Left forelimb (tissue), 1 donor: Measurements from ENCODE around the gene IRX2.
A peak's percentile ranks its signal among the peaks of the same experiment; 100 is the strongest.

ENCODE experiments used
- DNase-seq: peaks from one replicate; pipeline ENCODE4 v3.0.0-alpha.2; 2018; ENCODE audit warnings: low spot score

The IRX2 gene

DNA sequence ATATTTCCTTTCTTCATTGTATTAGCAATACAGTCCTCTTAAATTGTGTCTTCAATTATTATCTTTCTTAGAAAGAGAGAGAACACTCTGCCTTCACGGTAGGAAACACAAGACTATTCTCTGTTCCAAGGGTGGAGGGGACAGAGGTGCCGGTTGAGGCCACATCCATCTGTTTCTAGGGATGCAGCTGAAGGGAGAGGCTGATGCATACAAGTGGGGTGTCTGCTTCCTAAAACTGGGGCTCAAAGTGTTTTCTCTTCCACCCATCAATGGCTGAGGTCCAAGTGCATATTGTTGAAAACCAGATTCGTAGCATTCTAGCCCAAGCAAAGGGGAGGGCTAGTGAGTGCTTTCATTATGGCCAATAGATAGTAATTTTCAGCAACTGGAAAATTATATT is 9.5 kb downstream of the IRX2 start:
- no peak for DNase-seq

DNA sequence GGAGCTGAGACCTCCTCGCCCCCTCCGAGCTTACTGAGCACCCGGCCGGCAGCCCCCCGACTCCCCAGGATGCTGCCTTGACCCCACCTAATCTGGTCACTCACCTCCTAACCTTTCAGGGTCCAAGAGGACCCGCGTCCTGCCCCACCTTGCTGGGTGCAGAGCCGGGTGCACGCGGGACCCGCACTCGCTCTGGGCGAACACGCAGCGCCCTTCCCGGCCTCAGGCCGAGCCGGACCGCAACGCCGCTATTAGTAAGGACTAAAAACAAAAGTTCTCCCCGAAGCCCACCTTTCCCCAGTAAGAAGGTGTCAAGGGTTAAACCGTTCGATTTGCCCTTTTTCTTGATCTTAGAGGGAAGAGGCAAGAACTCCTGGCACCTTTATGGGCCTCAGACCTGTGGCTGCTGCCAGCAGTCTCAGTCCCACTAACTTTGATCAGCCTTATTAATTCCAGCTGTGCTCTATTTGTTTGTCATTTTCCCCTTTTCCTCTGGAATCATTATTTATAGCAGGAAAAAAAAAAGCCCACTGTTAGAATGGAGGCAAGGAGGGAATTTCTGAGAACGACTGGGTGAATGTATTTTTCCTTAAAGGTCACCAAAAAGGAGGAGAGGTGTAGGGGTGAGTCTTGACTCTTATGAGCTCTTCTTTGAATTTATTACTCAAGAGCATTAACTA is 10.5 kb downstream of the IRX2 start:
- DNase-seq: no peak

DNA sequence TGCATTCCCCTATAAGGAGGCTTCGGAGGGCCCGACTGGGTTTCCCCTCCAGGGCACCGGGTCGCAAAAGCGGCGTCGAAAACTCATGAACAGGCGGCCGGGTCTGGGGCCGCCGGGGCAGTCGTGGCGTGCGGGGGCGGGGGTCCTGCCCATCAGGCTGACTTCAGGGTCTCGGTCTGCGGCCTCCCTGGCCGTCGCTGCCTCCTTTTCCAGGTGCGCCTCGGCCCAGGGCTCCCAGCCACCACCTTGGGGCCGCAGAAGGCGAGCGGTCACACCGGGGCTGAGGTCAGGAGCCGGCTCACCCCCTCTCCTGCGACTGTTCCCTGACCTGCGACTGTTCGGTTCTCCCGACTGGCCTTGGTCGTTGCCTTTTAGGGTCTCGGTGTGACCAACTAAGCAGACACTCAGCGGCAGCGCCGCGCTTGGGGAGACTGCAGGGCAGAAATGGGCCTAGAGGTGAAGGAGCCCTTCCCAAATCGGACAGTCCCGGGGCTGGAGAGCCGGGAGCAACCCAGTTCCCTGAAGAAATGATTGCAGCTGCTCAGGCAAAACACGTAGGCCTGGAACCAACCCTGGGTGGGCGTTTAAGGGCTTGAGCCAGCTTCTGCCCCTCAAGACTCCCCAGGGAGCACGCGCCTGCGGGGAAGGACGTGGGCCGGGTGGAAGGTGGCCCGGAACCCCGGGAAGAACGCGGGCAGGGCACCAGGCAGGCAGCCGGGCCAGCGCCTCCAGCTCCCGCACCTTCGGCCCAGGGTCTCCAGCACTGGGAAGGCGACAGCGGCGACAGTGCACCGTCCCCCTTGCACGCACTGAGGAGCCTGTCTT is 11.2 kb downstream of the IRX2 start:
- no peak for DNase-seq

DNA sequence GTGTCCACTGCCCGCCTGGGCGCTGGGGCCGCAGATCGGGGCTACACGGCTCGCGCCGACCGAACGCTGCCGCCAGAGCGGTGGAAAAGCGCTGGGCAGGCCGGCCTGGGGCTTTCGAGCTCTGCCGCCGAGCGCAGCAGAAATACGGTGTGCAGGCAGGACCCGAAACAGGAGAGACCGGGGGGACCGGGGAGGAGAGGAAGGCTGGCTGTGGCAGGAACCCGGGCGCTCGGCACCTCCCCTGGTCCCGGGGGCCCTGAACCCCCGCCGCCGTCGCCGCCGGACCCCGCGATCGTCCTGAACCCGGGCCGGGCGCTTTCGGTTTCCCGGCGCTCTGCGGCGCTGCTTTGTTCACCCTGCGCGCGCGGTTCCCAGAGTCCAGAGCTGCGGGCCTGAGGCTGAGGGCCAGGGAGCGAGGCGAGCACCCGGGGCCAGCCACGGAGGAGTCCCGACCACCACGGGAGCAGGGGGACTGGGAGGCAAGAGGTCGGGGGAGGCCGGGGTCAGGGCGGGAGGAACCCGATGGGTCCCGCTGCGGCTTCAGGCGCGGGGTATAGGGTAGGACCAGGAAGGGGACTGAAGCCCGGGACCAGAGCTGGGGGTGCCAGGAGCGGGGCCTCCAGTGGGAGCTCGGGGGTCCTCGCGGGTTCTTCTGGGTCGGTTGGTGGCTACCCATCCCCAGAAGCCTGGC is 12.0 kb downstream of the IRX2 start:
- DNase-seq: no peak

DNA sequence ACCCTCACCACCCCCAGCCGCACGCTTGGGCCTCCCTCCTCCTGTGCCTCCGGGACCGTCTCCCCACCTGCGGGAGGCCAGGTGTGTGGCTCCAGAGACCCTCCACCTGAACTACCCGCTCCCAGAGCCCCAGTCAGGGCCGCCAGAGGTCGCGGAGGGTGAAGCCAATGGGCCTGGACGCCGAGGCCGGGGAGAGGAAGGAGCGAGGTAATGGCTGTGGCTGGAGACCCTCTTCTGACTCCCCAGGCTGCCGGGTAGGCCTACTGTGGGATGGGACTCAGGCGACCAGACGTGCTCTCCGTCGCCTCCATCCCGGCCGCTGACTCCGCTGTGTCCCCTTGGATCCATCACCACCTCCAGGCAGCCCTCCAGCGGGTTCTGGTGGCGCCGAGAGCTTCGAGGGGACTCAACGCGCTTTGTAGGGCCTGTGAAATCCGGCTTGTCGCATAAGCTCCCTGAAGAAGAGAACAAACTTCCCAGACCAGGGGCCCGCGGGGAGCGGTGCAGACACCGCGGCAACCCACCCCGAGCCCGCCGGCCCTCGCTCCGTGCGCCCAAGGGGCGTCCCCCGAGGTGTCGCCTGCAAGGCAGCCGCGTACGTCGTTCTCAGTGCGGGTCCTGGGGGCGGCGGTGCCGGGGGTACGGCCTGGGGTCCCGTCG is 12.6 kb downstream of the IRX2 start:
- peak; percentile 53 for DNase-seq

DNA sequence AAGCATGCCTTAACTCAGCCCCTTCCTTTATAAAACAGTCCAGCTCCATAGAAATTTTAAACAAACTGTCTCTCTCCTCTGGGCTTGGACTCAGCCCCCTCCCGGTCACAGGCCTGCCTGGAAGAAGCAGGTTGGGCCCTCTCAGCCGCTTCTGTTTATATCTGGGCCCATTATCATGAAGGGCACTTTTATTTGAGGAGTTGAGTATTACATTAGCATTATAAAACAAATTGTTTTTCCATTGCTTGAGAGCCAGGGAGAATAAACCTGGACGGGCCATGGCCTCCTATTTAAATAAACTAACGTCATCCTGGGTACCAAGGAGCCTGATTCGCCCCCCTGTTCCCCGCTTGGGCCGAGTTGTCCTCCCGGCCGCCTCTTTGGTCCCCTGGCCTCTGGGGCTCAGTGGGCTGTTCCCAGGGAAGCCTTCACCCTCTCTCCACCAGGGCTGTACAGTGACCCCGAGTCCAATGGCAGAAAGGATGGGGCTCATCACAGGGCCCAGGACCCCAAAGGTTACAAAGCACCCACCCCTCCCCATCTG is 13.2 kb downstream of the IRX2 start:
- DNase-seq: no peak

DNA sequence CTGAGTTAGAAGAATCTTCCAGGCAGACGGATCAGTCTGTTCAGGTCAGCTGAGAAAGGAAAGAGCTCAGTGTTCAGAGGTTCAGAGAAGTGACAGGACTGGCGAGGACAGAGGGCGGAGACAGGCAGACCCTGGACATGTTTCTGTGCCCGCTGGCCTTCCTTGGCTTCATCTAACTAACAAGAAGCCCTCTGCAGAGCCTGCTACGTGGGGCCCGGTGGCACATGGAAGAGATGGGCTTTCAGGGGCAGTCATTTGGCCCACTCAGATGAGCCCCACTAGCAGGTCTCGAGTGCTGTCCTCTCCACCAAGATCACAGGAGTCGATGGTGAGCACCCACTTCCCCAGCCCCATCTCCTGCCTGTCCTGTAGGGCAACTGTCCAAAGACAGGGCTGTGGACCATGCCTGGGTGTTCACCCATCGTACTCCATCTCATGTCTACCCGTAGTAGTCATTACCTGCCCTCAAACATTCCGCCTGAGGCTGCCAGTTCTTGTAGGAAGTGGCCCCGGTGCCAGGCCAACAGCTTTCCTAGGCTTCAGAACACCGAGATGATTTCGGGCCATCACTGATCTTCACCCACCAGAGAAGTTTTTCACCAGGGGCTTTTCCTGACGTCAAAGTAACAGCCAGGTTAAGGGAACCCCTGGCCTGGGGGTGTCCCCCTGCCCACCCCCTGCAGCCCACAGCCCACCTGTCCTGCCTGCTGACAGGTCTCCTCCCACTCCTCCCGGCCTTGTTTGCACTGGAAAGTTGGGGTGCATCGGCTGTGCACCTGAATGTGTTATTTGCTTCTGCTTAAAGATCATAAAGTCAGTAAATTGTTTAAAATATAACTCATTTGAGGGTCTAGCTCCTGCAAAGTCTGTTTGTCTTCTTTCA is 14.0 kb downstream of the IRX2 start:
- DNase-seq: no peak

DNA sequence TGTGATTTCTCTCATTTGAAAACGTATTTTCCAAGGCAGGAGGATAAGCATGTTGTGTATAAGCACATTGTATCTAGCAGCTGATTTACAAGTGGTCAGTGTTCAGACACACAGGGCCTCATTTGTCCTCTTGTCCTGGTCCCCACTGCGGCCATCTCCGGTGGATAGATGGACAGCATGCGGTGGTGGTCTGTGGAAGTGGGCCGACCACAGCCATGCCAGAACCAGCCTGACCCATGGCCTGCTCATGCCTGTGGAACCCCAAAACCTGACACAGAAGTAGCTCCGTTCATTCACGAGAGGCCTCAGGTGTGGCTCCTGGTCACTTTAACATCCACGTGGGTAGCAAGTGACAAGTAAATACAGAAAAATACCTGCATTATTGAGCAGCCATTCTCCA is 14.6 kb downstream of the IRX2 start:
- no peak for DNase-seq

DNA sequence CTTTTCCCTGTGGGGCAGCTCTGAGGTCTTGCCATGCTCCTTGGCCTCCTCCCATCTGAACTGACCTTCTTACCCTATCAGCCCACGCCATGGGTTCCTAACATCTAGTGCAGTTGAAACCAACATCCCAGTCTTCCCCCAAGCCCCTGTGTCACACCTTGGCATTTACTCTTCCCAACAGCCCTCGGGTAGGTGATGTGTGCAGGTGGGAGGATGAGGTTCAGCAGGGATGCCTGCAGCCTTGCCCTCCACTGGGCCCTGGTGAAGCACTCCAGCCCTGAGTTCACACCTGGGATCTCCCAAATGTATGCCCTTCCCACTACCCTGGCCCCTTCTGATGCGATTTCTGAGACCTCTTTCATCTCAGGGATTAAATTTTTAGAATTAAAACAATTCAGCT is 15.5 kb downstream of the IRX2 start:
- peak; percentile 14 for DNase-seq

DNA sequence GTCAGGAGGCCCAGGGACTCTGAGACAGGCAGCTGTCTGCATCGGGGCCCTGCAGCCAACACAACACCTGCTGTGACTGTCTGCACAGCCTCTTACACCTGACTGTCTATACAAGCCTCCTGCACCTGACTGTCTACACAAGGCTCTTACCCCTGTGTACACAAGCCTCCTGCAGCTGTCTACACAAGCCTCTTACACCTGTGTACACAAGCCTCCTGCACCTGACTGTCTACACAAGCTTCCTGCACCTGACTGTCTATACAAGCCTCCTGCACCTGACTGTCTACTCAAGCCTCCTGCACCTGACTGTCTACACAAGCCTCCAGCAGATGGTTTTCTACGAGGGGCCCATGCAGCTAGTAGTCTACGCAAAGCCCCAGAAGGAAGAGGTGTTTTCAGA is 18.6 kb downstream of the IRX2 start:
- DNase-seq: peak; percentile 18

DNA sequence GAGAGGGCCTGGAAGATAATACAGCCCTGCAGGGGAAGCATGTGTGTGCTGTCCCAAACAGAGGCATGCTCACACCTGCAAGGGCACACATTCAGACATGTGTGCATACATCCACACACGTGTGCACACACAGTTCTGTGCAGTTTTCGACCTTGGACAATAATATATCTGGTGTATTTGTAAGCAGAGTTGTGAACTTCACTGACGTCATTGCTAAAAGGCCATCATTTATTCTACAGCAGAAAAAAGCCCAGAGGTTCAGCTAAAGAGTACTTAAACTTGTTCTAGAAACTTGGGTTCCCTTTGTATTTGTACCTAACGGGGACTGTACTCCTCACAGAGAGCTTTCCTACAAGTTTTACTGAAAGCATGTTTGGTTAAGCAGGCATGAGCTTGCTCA is 19.5 kb downstream of the IRX2 start:
- no peak for DNase-seq

DNA sequence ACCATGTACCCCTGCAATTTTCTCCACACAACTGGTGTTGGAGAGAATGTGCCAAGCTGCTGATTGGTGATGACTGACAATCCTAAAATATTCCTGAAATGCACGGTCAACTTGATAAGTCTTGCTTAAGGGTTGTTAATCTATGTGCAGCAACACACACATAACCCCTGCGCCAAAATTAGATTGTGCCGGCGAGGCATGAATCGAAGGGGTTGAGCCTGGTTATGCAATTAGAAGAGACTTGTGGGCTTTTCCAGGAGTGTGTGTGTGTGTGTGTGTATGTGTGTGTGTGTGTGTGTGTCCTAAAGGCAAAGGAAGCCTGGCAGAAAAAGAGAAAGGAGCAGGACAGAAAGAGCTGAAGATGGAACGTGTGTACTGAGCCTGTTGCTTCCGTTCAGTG is 22.3 kb downstream of the IRX2 start:
- DNase-seq: peak; percentile 40

DNA sequence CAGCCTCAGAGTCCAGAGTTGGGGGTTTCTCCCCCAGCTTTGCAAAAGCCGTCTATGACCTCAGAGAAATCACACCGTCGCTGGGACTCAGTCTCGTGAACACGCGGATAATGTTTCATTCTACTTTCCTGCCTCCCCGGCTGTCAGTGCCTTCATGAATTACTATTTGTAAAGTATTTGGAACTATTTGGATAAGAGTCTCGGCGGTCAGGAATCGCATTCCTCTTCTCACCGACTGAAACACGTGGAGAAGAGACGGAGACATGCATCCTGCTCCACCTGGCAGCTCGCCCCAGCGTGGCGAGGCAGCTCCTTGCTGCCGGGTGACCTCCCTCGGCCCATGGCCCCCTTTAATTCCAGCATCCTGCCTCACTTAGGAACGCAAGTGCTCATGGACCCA is 23.9 kb downstream of the IRX2 start:
- DNase-seq: peak; percentile 25

DNA sequence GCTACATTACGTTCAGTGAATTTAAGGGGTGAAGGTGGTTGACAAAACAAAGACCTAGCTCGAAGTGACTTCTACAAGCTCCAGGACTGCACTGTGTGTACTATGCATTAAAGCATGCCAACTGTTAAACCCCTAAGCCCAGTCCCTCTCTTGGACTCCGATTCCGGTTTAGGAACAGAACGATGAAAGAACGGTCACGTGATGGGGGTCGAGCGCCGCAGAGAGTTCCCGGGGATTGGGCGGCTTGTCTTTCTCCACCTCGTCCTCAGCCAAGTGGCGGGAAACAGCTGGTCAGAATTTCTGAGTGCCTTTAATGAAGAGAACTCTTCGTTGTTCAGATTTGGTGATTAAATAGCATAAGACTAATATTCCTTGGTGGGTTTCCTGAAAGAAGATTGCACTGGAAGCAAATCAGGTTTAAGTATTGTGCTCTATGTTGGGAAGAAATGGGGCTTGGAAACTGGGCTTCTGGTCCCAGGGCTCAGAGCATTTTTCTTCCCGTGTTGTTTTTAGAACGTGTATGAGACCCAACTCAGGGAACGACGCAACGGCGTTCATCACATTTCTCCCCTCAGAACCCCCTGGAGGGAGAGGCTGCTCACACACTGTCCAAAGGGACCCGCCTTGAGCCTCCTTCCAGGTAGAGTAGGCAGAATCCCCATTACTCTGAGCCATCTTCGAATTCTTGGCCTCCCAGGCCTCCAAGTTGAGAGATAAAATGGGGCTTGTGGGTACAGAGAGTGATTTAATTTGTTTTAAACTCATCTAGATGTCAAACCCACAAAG is 25.3 kb downstream of the IRX2 start:
- peak; percentile 33 for DNase-seq

DNA sequence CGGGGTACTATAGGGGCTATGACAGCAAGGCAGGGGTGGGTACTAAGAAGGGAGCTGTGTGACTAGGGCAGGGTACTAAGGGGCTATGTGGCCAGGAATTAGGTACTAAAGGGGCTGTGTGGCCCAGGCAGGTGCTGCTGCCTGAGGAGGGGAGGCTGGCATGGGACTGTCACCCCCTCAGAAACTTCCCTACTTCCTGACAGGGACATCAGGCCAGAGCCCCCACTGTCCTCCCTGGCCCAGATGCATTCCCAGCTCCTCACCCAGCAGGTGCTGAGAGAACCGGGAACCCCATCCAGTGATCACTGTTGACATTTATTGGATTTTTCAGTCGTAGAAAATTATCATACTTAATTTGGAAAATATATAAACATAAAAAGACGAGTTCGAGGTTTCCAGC is 26.6 kb downstream of the IRX2 start:
- peak; percentile 17 for DNase-seq

DNA sequence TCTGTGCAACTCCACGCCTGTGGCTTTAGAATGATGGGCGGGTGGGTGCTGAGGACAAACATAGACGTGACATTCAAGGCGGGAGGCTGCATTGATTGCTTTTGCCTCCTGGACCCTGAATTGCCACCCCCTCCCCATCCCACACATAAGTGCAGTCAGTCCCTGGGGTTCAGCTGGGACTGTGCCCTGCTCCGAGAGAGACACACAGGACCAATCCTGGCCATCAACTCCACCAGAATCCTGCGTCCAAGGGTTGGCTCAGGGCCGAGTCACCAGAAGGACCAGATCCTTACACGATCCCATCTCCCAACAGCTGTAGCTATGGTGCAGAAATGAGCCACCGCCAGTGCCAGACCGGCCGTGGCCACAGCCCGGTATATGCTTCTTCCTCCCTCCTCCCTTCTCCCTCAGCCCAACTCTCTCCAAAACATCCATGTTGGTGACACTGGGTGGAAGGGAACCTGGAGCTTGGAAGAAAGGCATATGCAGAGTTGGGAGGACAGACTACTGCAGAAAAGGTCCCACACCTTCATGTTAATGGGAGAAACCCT is 27.4 kb downstream of the IRX2 start:
- DNase-seq: peak; percentile 30

DNA sequence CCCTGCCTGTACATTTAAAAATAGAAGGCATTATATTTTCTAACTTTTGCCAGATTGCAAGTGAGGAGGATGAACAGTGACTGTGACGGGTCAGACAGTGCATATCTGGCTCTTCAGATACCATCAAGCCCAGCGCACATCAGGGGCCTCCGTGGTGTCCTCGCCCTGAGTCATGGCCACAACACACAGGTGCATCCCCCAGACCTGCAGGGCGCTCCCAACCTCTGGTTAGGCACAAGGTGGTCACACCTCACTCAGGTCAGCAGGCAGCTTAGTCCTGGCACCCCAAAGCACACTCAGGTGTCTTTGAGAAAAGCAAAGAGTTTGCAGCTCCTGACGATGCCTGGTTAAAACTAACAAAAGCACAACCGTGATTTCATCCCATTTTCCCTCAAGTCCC is 28.6 kb downstream of the IRX2 start:
- peak; percentile 8 for DNase-seq

DNA sequence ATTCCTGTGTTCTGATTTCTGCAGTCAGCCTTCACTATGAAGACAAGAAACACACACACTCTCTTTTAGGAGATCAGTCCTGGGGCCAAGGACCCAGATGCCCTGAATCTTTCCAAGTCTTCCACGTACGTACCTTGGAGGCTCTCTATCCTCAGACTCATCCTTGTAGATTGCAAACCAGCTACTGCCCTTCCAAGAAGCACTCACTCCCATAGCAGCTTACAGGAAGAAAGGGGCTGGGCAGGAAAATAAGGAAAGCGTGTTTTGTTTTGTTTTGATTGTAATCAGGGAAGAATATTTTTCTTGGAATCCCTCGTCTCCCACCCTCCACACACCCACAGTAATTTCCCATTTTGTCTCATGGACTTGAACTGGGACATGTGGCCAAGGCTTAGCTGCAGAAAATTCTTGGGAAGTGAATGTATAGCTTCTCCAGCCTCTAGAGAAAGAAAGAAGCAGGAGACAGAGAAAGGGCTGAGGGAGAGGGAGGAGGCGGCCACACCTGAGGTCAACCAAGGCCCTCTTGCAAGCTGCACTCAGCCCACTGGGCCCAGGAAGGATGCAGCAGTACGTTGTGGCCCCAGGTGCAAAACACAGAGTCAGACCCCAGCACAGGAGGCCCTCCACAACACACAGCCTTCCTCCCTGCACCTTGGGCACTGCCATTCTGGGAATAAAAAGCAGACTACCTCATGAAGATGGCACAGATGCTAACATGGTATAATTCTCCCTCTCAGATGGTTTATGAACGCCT is 29.9 kb downstream of the IRX2 start:
- DNase-seq: peak; percentile 17

DNA sequence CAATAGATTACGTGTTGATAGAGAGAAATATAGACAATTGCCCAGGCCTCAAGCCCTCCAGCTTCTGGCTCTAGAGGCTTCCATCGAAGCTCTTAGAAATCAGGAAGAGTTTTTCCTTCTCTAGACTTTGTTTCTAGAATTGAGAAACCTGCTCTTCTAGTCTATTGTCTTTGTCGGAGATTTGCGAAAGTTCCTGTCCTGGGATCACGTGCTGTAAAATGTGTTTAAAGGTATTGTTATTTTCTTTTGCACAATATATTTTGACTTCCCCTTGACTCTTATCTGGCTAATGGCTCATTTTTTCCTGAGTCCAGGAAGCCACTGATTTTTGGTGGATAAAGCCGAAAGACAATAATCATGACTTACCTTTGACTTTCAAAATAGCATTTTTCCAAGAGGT is 32.1 kb downstream of the IRX2 start:
- no peak for DNase-seq
